Measurements from ENCODE around the gene PRKCB. TPM values are rescaled to one million over a fixed set of nuclear protein-coding genes. Genes with fewer than 3 reads are reported as not detected.
"Not testable (repeated sequence)": the region's sequence is repeated elsewhere in the genome, so short reads cannot be mapped to it uniquely, and the experiment has no call there.

PRKCB gene
- total RNA-seq, 2 experiments from 2014 or later, result 75.8 to 82.6 TPM

GRCh38 chr16:24013864-24014645 lies 178.3 kb downstream of the PRKCB start:
- no peak overlapping the region for H3K4me3 Mint-ChIP-seq
- peaks cover 45% of the 10 kb centered on the region for H3K4me1 Mint-ChIP-seq
- peaks cover 4% of the 10 kb centered on the region for H3K36me3 Mint-ChIP-seq
- peak overlapping the region; percentile 80 for H3K27ac Mint-ChIP-seq
- H3K9me3 Mint-ChIP-seq, result no peaks in the 10 kb centered on the region
- no peaks in the 10 kb centered on the region for H3K27me3 Mint-ChIP-seq
- peak; percentile 67 for DNase-seq

DNA sequence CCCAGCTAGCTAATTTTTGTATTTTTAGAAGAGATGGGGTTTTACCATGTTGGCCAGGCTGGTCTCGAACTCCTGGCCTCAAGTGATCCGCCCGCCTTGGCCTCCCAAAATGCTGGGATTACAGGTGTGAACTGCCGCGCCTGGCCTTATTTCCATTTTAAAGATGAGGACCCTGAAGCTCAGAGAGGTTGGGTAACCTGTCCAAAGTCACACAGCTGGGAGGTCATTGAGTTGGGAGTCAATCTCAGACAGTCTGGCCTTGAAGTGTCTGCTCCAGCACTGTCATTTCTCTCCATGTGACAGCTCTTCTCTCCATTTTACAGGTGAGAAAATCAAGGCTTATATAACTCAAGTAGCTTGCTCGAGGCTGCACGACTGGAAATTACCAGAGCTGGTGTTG lies 179.2 kb downstream of the PRKCB start:
- H3K9me3 Mint-ChIP-seq, H3K4me3 Mint-ChIP-seq, H3K36me3 Mint-ChIP-seq, H3K27me3 Mint-ChIP-seq, DNase-seq: not testable (repeated sequence)
- peak overlapping the region; percentile 52 for H3K27ac Mint-ChIP-seq
- H3K4me1 Mint-ChIP-seq, result peaks cover 43% of the 10 kb centered on the region

- Mint-ChIP-seq H3K27me3 (no peaks in the 10 kb centered on the region), H3K4me3 (no peak overlapping the region), H3K36me3 (peaks cover 4% of the 10 kb centered on the region), H3K9me3 (no peaks in the 10 kb centered on the region), H3K4me1 (peaks cover 39% of the 10 kb centered on the region), H3K27ac (no peak overlapping the region)
- DNase-seq, result no peak
Observed at GRCh38 chr16:24015923-24016322, 180.1 kb downstream of the PRKCB start.

DNA sequence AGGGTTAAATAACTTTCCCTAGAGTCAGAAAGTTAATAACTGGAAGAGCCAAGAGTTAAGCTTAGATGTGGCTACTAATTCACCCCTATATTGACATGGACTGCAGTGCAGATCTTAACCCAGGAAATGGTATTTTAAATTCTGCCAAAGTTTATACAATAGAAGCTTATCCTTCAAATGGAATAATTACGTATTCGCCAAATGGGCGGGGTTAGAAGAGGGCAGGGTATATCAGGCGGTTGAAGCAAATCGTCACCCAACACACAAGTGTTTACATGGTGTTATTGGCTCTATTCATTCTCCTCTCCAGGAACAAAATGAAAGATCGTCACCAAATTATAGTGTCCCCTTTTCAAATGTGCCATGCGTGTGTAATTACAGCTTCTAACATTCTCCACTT lies 182.7 kb downstream of the PRKCB start:
- H3K27me3 Mint-ChIP-seq, result no peaks in the 10 kb centered on the region
- H3K4me3 Mint-ChIP-seq, result no peak overlapping the region

DNA sequence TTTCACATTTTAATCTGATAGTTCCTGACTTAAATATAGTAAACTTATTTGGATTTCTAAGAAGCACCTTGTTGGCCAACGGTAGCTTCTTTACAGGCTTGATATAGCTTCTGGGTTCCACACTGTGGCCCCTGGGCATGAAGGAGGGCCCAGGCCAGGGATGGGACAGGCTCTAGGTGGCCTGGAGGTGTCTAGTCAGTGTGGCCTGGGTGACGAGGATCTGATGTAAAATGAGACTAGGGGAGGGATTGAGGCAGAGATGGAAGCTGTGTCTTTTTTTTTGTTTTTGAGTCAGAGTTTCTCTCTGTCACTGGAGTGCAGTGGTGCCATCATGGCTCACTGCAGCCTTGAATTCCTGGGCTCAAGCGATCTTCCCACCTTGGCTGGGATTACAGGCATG lies 187.0 kb downstream of the PRKCB start:
- no peak for DNase-seq
- H3K9me3 Mint-ChIP-seq, result no peaks in the 10 kb centered on the region
- peaks cover 23% of the 10 kb centered on the region for H3K4me1 Mint-ChIP-seq
- peaks cover 5% of the 10 kb centered on the region for H3K36me3 Mint-ChIP-seq
- no peak overlapping the region for H3K27ac Mint-ChIP-seq
- H3K27me3 Mint-ChIP-seq, result no peaks in the 10 kb centered on the region
- H3K4me3 Mint-ChIP-seq, result no peak overlapping the region

More for the DNA sequence above, 182.7 kb downstream of the PRKCB start:
- Mint-ChIP-seq H3K36me3 (peaks cover 9% of the 10 kb centered on the region), H3K9me3 (no peaks in the 10 kb centered on the region), H3K27ac (no peak overlapping the region), H3K4me1 (peaks cover 44% of the 10 kb centered on the region)
- DNase-seq, result no peak

DNA sequence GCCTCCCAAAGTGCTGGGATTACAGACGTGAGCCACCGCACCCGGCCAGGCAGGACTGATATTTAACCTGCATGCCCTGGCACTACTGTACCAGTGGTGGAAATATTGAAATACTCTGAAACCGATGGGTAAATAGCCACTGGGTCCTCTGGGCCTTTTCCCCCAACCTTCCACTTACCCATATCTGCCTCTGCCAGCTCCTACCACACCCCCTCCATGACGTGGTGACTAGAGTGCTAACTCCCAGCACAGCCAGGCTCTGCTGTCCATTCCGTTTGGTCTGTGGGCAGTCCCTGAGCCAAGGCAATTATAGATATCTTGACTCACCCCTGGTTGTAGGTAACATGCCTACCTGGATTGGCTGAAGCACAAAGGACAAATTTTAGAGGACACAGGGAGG lies 187.8 kb downstream of the PRKCB start:
- Mint-ChIP-seq H3K4me1 (peaks cover 23% of the 10 kb centered on the region), H3K9me3 (no peaks in the 10 kb centered on the region), H3K36me3 (peaks cover 5% of the 10 kb centered on the region), H3K27me3 (no peaks in the 10 kb centered on the region), H3K4me3 (no peak overlapping the region), H3K27ac (no peak overlapping the region)
- no peak for DNase-seq

GRCh38 chr16:24024971-24025370 lies 189.2 kb downstream of the PRKCB start:
- Mint-ChIP-seq H3K27me3 (no peaks in the 10 kb centered on the region), H3K4me3 (no peak overlapping the region), H3K4me1 (peaks cover 23% of the 10 kb centered on the region), H3K36me3 (peaks cover 5% of the 10 kb centered on the region), H3K27ac (no peak overlapping the region), H3K9me3 (no peaks in the 10 kb centered on the region)
- no peak for DNase-seq

DNA sequence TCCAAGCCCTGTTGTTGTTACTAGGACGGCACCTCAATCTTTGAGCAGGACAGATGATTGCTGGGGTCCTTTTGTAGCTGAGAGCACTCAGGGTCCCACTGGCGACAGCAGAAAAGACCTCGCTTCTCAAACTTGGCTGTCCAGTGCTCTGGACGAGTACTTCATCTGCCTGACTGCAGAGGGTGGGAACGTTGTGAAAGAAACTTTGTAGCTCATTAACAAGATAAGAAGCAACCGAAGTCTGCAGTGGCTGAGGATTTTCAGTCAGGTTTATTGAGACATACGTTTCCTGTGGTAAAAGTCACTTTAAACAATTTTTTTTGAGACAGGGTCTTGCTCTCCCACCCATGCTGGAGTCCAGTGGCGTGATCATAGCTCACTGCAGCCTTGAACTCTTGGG lies 191.7 kb downstream of the PRKCB start:
- Mint-ChIP-seq H3K27me3 (no peaks in the 10 kb centered on the region), H3K27ac (no peak overlapping the region), H3K4me1 (peaks cover 28% of the 10 kb centered on the region), H3K9me3 (no peaks in the 10 kb centered on the region), H3K4me3 (no peak overlapping the region), H3K36me3 (peaks cover 12% of the 10 kb centered on the region)
- DNase-seq, result no peak

DNA sequence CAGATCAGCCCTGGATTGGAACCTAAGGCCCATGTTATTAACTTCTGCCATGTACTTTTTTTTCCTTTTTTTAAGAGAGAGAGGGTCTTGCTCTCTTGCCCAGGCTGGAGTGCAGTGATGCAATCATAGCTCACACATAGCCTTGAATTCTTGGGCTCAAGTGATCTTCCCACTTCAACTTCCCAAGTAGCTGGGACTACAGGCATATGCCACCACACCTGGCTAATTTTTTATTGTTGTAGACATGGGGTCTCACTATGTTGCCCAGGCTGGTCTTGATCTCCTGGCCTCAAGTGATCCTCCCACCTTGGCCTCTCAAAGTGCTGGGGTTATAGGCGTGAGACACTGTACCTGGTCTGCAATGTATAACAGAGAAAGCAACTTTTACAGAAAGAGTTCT lies 194.1 kb downstream of the PRKCB start:
- H3K4me1 Mint-ChIP-seq, result peaks cover 35% of the 10 kb centered on the region
- H3K27ac Mint-ChIP-seq, result not testable (repeated sequence)

DNA sequence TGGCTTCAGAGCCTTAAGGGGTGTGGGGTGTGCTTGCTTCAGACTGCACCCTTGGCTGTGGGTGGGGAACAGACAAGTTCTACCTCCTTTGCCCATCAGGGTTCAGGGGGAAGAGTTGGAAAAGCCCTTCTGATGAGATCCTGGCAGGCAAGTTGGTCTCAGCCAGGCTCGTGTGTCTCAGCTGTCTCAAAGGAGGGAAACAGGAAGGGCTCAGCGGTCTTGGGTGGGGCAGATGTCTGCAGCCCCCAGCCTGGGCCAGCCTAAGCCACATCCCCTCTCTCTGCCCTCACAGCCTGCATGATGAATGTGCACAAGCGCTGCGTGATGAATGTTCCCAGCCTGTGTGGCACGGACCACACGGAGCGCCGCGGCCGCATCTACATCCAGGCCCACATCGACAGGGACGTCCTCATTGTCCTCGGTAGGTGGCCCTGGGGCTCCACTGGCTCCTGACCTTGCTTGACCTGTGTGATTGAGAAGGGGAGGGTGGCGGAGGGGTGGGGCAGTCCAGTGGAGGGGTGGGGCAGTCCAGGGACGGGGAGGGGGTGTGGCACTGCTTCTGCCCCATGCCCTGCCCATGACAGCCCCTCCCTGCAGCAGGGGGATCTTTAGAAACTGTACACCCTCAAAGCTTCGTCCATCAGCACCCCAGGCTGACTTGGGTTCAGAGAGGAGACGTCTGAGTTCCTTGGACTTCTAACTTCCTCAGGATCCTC lies 199.5 kb downstream of the PRKCB start:
- Mint-ChIP-seq H3K27me3 (no peaks in the 10 kb centered on the region), H3K27ac (no peak overlapping the region), H3K4me3 (no peak overlapping the region), H3K36me3 (peaks cover 26% of the 10 kb centered on the region), H3K4me1 (peaks cover 46% of the 10 kb centered on the region), H3K9me3 (peaks cover 3% of the 10 kb centered on the region)
- DNase-seq, result peak; percentile 21

More for the DNA sequence above, 194.1 kb downstream of the PRKCB start:
- peaks cover 26% of the 10 kb centered on the region for H3K36me3 Mint-ChIP-seq
- not testable (repeated sequence) for H3K4me3 Mint-ChIP-seq, DNase-seq, H3K9me3 Mint-ChIP-seq, H3K27me3 Mint-ChIP-seq

GRCh38 chr16:24036038-24036543 lies 200.3 kb downstream of the PRKCB start:
- H3K4me1 Mint-ChIP-seq, result peaks cover 42% of the 10 kb centered on the region
- peaks cover 3% of the 10 kb centered on the region for H3K9me3 Mint-ChIP-seq
- H3K36me3 Mint-ChIP-seq, result peaks cover 26% of the 10 kb centered on the region
- H3K27me3 Mint-ChIP-seq, result no peaks in the 10 kb centered on the region
- DNase-seq, result no peak
- no peak overlapping the region for H3K27ac Mint-ChIP-seq
- H3K4me3 Mint-ChIP-seq, result no peak overlapping the region

DNA sequence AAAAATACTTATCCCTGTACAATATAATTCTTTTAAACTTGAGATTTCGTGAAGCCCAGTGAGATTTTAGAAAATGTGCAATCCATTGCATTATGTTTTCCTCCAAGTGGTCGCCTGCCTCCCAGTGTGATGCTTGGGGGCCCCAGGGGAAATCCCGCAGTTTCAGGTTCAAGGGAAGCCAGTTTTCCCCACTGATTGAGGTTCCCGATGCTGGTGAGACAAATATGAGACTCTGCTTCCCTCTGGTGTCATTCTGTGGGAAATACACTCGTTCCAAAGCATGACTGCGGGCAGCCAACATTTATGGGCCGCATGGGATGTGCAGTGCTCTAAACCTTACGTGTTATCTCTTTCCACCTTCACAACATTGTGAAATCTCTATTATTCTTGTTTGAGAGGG lies 200.8 kb downstream of the PRKCB start:
- peak; percentile 34 for DNase-seq
- Mint-ChIP-seq H3K9me3 (peaks cover 3% of the 10 kb centered on the region), H3K4me1 (peaks cover 39% of the 10 kb centered on the region), H3K4me3 (no peak overlapping the region), H3K36me3 (peaks cover 22% of the 10 kb centered on the region), H3K27ac (no peak overlapping the region), H3K27me3 (no peaks in the 10 kb centered on the region)

DNA sequence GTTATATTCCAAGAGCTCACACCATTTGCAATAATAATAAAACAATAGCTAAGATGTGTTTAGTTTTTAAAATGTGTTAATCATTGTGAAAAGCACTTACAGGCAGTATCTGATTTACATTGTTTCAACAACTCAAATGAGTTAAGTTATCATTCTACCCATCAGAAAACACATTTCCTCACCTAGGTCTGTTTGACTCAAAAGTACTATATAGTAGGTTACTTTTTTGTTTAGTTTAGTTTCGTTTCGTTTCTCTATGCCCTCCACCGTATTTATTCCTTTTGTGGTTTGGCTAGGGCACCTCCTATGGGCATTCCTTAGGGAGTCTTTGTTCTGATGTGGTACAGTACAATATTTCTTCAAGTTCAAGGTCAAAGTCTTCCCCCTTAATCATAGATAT lies 201.6 kb downstream of the PRKCB start:
- DNase-seq, result no peak
- Mint-ChIP-seq H3K27me3 (no peaks in the 10 kb centered on the region), H3K27ac (no peak overlapping the region), H3K36me3 (peaks cover 15% of the 10 kb centered on the region), H3K4me3 (no peak overlapping the region), H3K9me3 (peaks cover 3% of the 10 kb centered on the region), H3K4me1 (peaks cover 37% of the 10 kb centered on the region)

GRCh38 chr16:24041834-24042631 lies 206.2 kb downstream of the PRKCB start:
- Mint-ChIP-seq H3K27me3 (no peaks in the 10 kb centered on the region), H3K4me1 (peaks cover 7% of the 10 kb centered on the region), H3K36me3 (no peaks in the 10 kb centered on the region), H3K4me3 (no peak overlapping the region), H3K9me3 (no peaks in the 10 kb centered on the region), H3K27ac (no peak overlapping the region)
- peak; percentile 75 for DNase-seq

DNA sequence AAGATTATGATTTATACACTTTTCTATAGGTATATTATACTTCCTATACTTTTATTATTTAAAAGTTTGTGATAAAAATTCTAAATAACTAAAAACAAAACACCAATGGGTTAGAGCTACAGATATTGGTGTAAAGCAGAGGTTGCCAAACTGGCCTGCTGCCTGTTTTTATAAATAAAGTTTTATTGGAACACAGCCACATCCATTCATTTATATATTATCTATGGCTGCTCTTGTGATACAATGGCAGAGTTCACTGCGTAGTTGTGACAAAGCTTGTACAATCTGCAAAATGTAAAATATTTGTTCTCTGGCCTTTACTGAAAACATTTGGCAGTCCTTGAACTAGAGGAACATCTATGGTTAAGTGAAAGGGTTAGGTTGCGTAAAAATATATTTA lies 208.7 kb downstream of the PRKCB start:
- H3K9me3 Mint-ChIP-seq, result no peaks in the 10 kb centered on the region
- no peak overlapping the region for H3K4me3 Mint-ChIP-seq
- no peak for DNase-seq
- no peak overlapping the region for H3K27ac Mint-ChIP-seq
- H3K4me1 Mint-ChIP-seq, result peaks cover 7% of the 10 kb centered on the region
- H3K27me3 Mint-ChIP-seq, result no peaks in the 10 kb centered on the region
- peaks cover 4% of the 10 kb centered on the region for H3K36me3 Mint-ChIP-seq
